HFFc6 (cell line): ENCODE measurements around the gene NGFR. TPM values are rescaled to one million over a fixed set of nuclear protein-coding genes. Genes with fewer than 3 reads are reported as not detected.

Experiments
- DNase-seq: peaks from one replicate; pipeline ENCODE4 v3.0.0-alpha.2; 2018
- H3K27ac Mint-ChIP-seq: 2 replicates; pipeline ENCODE4 v1.8.0; 2020; ENCODE audit warnings: mild to moderate bottlenecking, mixed read lengths
- H3K27me3 Mint-ChIP-seq: 2 replicates; pipeline ENCODE4 v1.8.0; 2021; ENCODE audit warnings: mild to moderate bottlenecking, moderate library complexity, mixed read lengths; ENCODE audit not compliant: insufficient read depth
- H3K36me3 Mint-ChIP-seq: 2 replicates; pipeline ENCODE4 v1.8.0; 2021; ENCODE audit warnings: low read depth, mixed read lengths
- H3K4me1 Mint-ChIP-seq: 2 replicates; pipeline ENCODE4 v1.8.0; 2020; ENCODE audit warnings: low read depth, mixed read lengths
- H3K4me3 Mint-ChIP-seq: 2 replicates; pipeline ENCODE4 v1.8.0; 2020; ENCODE audit warnings: mild to moderate bottlenecking, moderate library complexity, mixed read lengths
- H3K9me3 Mint-ChIP-seq: 2 replicates; pipeline ENCODE4 v1.8.0; 2020; ENCODE audit warnings: mild to moderate bottlenecking, mixed read lengths
- CTCF ChIP-seq: fragments of 200-600 bp; sonication (generic); IDR thresholded peaks from 2 replicates; pipeline ENCODE4 v1.5.0; 2021; ENCODE audit warnings: antibody characterized with exemption, mild to moderate bottlenecking
- total RNA-seq, 6 experiments: library from RNA; stranded (reverse); fragmentation: NEBNext Ultra II Directional; extraction: Animal tissue kit (Norgen Biotek cat#: 25700); gene quantifications; 2 replicates in 1 of 6; 3 replicates in 5 of 6; pipeline ENCODE4 v1.2.3, GENCODE V29; 2021

The NGFR gene
- total RNA-seq, 6 experiments from 2014 or later = 0.07 to 0.14 (median 0.11) TPM; not detected in 1

- Mint-ChIP-seq H3K4me1 (peaks cover 35% of the 10 kb centered on the region), H3K36me3 (no peaks in the 10 kb centered on the region), H3K27me3 (peaks cover 51% of the 10 kb centered on the region), H3K27ac (no peak overlapping the region), H3K9me3 (no peaks in the 10 kb centered on the region), H3K4me3 (no peak overlapping the region)
- TF ChIP-seq CTCF = no peak
- no peak for DNase-seq
Observed at GRCh38 chr17:49457564-49458535, 37.2 kb upstream of the NGFR start.

GRCh38 chr17:49459401-49459984 lies 35.6 kb upstream of the NGFR start:
- peaks cover 59% of the 10 kb centered on the region for H3K27me3 Mint-ChIP-seq
- H3K4me1 Mint-ChIP-seq = peaks cover 27% of the 10 kb centered on the region
- H3K27ac Mint-ChIP-seq = no peak overlapping the region
- no peak for DNase-seq
- TF ChIP-seq CTCF = no peak
- H3K4me3 Mint-ChIP-seq = no peak overlapping the region
- peaks cover 5% of the 10 kb centered on the region for H3K36me3 Mint-ChIP-seq
- H3K9me3 Mint-ChIP-seq = peaks cover 14% of the 10 kb centered on the region

- no peak overlapping the region for H3K4me3 Mint-ChIP-seq
Observed at GRCh38 chr17:49460401-49460800, 34.7 kb upstream of the NGFR start.

GRCh38 chr17:49461580-49461979 lies 33.5 kb upstream of the NGFR start:
- Mint-ChIP-seq H3K9me3 (peaks cover 18% of the 10 kb centered on the region), H3K36me3 (peaks cover 5% of the 10 kb centered on the region), H3K4me3 (no peak overlapping the region), H3K27ac (no peak overlapping the region), H3K4me1 (peaks cover 10% of the 10 kb centered on the region), H3K27me3 (peaks cover 75% of the 10 kb centered on the region)
- no peak for TF ChIP-seq CTCF
- DNase-seq = no peak

More at GRCh38 chr17:49460401-49460800, 34.7 kb upstream of the NGFR start:
- peaks cover 65% of the 10 kb centered on the region for H3K27me3 Mint-ChIP-seq
- TF ChIP-seq CTCF = no peak
- no peak for DNase-seq
- peaks cover 18% of the 10 kb centered on the region for H3K9me3 Mint-ChIP-seq
- peaks cover 5% of the 10 kb centered on the region for H3K36me3 Mint-ChIP-seq
- H3K4me1 Mint-ChIP-seq = peaks cover 20% of the 10 kb centered on the region
- no peak overlapping the region for H3K27ac Mint-ChIP-seq

- peaks cover 5% of the 10 kb centered on the region for H3K36me3 Mint-ChIP-seq
- no peak overlapping the region for H3K27ac Mint-ChIP-seq
- no peak overlapping the region for H3K4me3 Mint-ChIP-seq
- H3K4me1 Mint-ChIP-seq = no peaks in the 10 kb centered on the region
- TF ChIP-seq CTCF = no peak
- peaks cover 83% of the 10 kb centered on the region for H3K27me3 Mint-ChIP-seq
- peaks cover 18% of the 10 kb centered on the region for H3K9me3 Mint-ChIP-seq
- DNase-seq = no peak
Observed at GRCh38 chr17:49464049-49464448, 31.0 kb upstream of the NGFR start.
